ENCODE results near the gene KAZN. TPM values are rescaled to one million over a fixed set of nuclear protein-coding genes. Genes with fewer than 3 reads are reported as not detected.

KAZN gene
- total RNA-seq, 1 donor from 2014 or later, result 0.60 TPM

- DNase-seq (ENCODE audit: low read depth in 2 of 2), result no peak
These were observed 171.2 kb downstream of the KAZN start for GRCh38 chr1:14769486-14770274.

DNA sequence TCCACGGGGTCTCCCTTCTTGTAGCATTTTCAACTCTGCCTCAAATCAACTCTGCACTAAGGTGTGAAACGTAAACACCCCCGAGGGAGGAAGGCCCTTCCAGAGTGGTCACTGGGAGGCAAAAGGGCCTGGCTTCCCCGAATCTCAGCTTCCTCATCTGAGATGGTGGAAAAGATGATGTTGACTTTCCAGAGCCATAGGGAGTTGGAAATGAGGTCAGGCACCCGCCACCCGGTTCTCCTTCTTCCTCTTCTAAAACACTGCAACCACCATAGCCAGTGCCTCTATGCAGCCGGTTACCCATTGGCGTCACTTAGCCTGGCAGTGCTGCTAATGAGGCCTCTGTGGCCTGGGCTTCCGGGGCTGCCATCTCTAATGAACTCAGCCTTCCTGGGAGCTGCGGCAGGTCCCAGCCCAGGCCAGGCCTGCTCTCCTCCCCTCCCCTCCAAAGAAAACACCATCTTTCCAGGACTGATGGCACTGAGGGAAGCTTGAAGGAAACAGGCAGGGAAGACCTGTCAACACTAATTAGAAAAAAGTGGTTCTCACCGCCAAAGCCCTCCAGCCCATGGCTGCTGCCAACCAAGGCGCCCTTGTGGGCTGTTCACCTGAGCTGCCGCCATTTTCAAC, 175.0 kb downstream of the KAZN start:
- no peak for DNase-seq (ENCODE audit: low read depth in 2 of 2)

DNA sequence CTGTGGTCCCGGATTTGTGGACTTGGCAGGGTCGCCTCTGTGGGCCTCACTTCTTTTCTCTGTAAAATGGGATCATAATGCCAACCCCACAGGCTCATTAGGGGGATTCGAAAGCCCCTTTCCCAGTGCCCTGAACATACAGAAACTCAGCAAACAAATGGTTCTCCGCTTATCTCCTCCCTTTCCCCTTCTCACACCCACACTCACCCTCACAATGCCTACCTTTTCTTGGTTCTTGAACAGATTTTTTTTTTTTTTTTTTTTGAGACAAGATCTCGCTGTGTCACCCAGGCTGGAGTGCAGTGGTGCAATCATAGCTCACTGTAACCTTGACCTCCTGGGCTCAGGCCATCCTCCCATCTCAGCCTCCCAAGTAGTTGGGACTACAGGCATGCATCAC, 175.7 kb downstream of the KAZN start:
- DNase-seq (ENCODE audit: low read depth in 2 of 2), result no peak

DNA sequence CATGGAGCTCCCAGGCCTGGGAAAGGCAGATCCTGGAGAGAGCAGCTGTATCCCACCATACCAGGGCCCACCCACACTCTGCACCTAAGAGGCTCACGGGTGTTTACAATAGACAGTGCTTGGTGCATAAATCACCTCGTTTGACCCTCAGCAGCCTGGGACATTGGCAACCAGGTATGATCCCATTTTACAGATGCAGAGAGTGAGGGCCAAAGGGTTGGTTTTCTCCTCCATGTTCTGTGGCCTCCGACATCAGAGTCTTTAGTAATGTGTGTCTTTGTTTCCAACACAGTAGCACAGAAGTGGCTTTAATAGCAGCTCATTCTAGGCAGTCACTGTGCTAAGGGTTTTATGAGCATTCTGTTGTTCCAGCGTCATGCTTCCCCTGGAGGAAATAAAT, 176.5 kb downstream of the KAZN start:
- DNase-seq (ENCODE audit: low read depth in 2 of 2), result no peak

GRCh38 chr1:14775434-14775833, 176.9 kb downstream of the KAZN start:
- DNase-seq (ENCODE audit: low read depth in 2 of 2), result no peak

DNA sequence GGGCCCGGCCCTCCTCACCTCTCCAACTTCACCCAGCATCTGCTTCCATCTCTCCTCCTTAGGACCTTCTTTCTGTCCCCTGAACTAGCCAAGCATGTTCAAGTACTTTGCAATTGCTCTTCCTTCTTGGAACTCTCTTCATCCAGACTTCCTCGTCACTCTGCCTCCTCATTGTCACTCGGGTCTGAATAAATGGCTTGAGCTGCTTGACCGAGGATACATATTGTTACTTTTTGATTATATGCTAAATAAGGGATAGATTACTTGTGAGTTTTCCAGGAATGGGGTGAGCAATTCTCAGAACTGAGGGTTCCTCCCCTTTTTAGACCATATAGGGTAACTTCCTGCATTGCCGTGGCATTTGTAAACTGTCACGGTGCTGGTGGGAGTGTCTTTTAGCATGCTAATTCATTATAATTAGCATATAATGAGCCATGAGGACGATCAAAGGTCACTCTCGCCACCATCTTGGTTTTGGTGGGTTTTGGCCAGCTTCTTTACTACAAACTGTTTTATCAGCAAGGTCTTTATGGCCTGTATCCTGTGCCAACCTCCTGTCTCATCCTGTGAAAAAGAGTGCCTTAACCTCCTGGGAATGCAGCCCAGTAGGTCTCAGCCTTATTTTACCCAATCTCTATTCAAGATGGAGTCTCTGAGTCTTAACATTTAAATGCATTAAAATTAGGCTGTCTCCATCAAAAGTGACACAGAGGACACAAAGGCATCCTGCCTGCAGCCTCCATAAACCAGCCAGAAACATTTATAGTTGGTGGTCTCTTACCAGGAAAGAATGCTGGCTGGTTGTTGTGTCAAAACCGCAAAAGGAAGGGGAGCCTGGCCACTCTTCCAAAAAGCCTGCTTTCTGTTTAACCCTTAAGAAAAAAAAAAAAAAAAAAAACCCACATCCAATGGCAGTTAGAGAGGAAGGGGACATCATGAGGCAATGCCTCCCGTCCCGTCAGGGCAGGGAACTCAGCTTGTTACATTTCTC, 179.3 kb downstream of the KAZN start:
- no peak for DNase-seq (ENCODE audit: low read depth in 2 of 2)

DNA sequence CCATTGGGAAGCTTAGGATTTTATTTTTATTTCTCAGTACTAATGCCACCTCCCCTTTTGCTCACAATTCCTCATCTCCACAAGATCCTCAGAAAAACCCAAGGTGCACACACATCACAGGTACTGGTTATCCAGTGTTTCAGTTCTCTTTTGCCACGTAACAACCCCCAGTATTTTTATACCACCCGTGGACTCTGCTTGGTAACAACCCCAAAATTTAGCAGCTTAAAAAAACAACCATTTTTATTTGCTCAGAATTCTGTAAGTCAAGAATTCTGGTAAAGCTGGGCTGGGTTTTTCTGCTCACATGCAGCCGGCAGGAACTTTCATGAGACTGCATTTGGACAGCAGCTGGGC, 180.0 kb downstream of the KAZN start:
- DNase-seq (ENCODE audit: low read depth in 2 of 2), result no peak

- peak; percentile 21 to 30 for DNase-seq (ENCODE audit: low read depth in 2 of 2)
These were observed 180.7 kb downstream of the KAZN start for GRCh38 chr1:14778898-14779865.

- no peak for DNase-seq (ENCODE audit: low read depth in 2 of 2)
These were observed 181.8 kb downstream of the KAZN start for GRCh38 chr1:14780271-14780670.

GRCh38 chr1:14781811-14782210, 183.3 kb downstream of the KAZN start:
- no peak for DNase-seq (ENCODE audit: low read depth in 2 of 2)

GRCh38 chr1:14782741-14783591, 184.5 kb downstream of the KAZN start:
- DNase-seq (ENCODE audit: low read depth in 2 of 2), result no peak

DNA sequence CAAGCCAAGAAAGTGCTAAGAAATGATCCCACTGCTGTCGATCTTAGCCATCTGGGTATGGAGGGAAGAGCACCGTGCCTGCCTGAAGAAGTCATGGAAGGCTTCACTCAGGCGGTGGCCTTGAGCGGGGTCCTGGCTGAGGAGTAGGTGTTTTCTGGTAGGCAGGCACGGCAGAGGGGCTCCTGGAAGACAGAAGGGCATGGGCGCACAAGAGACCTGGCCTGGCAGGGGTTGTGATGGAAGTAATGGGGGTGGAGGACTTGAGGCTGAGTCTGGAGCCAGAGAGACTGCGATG, 185.1 kb downstream of the KAZN start:
- no peak for DNase-seq (ENCODE audit: low read depth in 2 of 2)

GRCh38 chr1:14784790-14785773, 186.6 kb downstream of the KAZN start:
- DNase-seq (ENCODE audit: low read depth in 2 of 2), result no peak

- DNase-seq (ENCODE audit: low read depth in 2 of 2), result no peak
These were observed 187.7 kb downstream of the KAZN start for GRCh38 chr1:14786109-14786675.

GRCh38 chr1:14786681-14787080, 188.2 kb downstream of the KAZN start:
- DNase-seq (ENCODE audit: low read depth in 2 of 2), result no peak

- no peak for DNase-seq (ENCODE audit: low read depth in 2 of 2)
These were observed 189.1 kb downstream of the KAZN start for GRCh38 chr1:14787604-14788003.

DNA sequence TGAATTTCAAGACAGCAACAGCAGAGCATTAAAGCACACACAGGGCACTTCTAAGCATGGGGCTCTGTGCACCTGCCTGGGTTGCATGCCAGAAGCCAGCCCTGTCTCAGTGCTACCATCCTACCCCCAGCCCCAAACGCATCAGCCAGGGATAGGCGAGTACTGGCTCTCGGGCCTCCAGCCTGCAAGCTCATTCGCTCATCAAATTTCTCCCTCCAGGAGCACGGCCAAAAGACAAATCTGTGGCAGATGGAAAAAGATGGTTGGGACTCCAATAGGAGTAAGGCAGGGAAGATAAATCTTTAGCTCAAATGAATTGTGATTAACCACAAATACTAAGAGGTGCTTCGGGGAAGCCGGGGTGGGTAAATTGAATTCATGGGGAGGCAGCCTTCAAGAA, 189.6 kb downstream of the KAZN start:
- DNase-seq (ENCODE audit: low read depth in 2 of 2), result no peak

GRCh38 chr1:14790982-14791381, 192.5 kb downstream of the KAZN start:
- no peak for DNase-seq (ENCODE audit: low read depth in 2 of 2)

DNA sequence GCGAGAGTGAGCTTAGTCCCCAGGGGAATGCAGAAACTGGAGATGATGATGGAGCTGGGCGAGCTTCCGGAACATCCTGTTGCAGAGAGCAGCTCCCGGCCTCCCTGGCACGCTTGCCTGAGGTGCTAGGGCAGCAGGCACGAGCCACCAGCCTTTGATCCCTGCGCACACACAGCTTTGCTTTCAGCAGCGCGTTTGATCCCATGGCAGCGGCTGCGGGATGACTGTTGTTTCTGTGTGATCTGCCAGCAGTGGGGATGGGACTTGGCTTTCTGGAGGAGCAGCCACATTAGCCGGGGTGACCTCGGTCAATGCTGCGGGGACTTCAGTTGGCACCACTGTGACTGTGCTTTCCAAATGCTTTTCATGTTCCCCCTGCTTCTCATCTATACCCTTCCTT, 193.2 kb downstream of the KAZN start:
- no peak for DNase-seq (ENCODE audit: low read depth in 2 of 2)
